HG02610 (cell line): ENCODE measurements around the gene TMEM187.
"Not testable (repeated sequence)": the region's sequence is repeated elsewhere in the genome, so short reads cannot be mapped to it uniquely, and the experiment has no call there.

ENCODE experiments used
- ATAC-seq: cut with Tn5 transposase; IDR thresholded peaks from one replicate; pipeline ENCODE4 v1.9.1; 2021; ENCODE audit warnings: mild to moderate bottlenecking, moderate library complexity; ENCODE audit not compliant: unreplicated experiment

The TMEM187 gene

DNA sequence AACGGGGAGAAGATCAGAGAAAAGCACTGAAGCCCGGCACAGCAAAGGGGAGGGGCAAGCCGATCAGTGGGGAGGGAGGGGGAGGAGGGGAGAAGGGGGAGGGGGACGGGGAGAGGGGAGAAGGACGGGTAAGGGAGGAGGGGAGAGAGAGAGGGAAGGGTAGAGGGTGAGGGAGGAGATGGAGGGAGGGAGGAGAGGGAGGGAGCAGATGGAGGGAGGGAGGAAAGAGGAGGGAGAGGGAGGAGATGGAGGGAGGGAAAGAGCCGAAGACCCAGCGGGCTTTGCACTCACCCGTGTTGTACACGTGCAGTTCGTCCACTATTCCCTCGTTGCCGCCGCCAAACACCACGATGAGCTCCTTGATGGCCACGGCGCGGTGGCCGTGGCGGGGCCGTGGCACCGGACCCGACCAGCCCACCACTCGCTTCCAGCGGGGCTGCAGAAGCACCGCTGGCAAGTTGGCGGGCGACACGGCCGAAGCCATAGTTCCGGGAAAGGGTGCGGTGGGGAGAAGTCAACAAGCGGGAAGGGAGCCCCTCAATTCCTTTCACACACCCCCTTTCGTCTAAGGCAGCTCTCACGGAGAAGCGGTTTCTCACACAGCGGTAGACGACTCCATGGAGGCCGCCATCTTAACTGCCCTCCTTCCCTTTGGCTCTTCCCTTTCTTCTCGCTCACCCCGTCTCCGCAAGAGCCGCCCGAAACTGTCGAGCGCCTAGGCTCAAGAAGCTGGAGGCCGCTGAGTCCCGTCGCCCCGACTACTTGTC lies 2.0 kb upstream of the TMEM187 start:
- ATAC-seq, result no peak

DNA sequence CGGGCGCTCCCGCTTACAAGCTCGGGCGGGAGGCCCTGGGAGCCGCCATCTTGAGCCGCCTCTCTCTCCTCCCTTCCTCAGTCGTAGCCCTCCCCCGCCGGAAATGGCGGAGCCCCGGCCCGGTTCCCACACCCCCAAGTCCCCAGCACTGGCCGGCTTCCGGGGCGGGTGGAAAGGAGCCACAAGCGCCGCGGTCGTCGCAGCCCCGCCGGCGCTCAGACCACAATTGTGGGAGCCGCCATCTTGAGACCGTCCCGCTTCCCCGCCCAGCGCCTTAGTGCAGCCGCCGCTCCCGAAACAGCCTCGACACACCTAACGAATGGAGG lies 1.5 kb upstream of the TMEM187 start:
- peak; percentile 31 for ATAC-seq

DNA sequence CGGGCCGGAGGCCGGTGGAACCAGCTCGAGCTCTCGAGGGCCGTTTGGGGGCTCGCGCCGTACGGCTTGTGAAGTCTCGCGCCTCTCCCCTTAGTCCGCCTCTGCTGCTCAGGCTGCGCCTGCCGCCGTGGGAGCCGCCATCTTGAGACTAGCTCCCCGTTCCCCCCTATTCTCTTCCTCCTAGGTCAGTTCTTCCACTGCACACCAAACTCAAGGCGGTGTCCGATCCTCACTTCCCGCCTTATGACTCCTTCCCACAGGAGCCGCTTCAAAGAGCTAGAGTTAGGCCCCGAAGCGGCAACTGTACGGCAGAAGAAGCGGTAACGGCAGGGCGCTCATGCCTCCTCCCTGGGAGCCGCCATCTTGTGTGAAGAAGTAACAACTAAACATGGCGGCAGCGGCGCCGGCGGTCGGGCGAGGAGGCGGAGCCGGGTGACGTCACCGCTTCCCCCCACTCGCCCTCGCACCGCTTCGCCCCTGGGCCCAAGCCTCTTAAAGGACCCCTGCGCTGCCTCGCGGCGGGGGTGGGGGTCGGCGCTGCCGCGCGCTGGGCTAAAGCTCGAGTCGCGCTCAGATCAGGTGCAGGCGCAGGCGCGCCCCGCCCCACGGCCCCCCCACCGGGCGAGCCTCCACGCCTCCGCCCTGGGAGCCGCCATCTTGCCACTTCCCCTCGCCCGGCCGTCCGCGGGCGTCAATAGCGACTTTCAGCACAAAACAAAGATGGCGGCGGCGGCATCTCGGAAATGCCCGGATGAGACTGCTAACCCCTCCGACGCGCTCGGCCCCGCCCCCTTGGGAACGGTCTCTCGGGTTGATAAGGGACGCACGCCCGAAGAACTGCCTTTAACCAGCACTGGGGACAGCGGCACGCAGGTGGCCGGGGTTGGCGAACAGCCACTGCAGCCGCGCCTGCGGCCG lies 845 bp upstream of the TMEM187 start, which contains the start of gene HCFC1:
HCFC1 (minus strand) TSS at position 369 of the 918 bp plus-strand sequence. CDS start 978 bp downstream, outside the sequence.
- ATAC-seq, result peak; percentile 35

DNA sequence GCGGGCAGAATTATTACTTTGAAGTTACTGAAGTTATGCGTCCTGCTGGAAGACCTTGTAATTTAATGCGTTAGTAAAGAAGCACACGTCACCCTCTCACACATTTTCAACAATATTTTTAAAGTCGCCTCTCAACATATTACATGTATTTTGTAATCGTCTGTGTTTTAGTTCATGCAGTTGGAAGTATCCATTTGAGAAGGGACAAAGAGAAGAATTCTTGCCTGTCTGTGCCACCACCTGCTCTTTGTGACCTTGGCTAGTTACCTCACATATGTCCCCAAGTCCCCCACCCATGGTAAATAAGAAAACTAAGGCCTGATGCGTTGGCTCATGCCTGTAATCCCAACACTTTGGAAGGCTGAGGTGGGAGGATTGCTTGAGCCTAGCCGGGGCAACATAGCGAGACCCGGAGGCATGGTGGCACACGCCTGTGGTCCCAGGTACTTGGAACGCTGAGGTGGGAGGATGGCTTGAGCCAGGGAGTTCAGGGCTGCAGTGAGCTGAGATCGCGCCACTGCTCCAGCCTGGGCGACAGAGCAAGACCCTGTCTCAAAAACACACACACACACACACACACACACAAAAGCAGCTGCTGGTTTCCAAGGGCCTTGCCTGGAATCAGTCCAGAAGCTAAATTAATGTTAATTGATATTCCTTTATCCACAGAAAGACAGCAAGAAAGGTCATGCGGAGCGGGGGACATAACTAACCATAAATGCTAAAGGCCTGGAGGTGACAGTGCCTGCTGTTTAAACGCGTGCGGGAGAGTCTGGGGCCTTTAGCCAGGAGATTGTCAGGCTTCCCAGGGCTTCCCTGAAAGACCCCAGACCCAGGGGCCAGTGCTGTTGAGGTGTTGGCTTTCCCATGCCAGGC lies 811 bp downstream of the TMEM187 start:
- ATAC-seq, result no peak

DNA sequence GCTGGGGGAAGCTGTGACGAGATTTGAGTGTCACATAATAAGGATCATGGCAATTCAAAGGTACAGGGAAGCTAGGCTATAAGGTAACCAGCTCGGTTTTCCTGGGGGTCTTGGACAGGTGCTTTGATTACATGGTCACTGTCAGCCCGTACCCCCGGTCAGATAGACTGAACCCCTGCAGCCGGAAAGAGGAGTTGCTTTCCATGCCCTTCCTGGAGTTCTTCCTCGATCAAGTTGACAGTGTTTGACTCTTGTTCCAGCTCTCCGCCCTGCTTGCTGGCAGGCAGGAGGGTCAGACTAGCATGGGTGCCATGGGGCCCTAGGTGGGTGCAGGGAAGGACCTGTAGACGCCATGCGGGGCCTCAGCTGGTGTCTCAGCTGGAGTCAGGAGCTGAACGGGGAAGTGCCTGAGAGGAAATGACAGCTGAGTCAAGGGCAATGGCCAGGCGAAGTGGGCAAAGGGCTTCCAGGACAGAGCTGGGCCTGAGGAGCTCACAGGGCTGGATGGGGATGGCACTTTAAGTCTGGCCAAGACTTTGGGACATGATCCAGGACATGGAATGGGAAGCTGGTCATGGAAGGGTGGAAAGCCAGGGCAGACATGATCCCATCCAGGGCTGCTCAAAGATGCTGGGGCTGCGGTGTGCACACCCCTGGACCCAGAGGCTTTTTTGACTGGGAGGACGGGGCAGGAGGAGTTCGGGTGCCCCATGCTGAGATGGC lies 1.6 kb downstream of the TMEM187 start:
- no peak for ATAC-seq

DNA sequence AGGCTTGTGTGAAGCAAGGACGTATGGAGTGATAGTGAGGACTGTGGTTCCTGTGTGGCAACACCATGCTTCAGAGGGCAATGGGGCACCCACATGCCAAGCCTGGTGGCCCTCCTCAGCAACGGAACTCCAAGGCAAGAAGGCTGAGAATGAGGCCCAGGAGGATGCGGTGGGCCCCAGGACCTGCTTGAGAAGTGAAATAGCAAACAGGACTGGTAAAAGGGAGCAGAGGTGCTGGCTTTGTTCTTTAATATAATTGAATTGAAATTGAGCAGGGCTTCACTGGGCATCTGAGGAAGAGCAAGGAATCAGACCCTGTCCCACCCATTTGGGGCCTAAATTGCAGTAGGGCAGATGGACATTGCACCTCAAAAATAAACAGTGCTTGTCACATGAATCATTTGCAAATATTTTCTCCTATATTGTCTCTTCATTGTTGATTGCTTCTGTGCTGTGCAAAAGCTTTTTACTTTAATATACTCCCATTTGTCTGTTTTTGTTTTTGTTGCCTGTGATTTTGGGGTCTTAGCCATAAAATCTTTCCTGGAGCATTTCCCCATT lies 2.3 kb downstream of the TMEM187 start:
- no peak for ATAC-seq

DNA sequence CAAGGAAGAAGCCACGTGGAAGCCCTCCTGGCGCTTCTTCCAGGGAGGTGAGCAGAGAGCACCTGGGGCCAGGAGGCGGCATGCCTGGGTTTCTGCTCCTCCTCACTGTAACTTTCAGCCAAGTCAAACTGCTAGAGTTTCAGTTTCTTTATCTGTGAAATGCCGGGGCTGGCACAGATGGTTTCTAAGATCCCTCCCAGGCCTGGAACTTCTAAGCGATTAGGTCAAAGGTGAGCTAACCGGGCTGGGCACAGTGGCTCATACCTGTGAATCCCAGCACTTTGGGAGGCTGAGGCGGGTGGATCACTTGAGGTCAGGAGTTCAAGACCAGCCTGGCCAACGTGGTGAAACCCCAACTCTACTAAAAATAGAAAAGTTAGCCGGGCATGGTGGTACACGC lies 7.8 kb downstream of the TMEM187 start:
- ATAC-seq, result peak; percentile 52

DNA sequence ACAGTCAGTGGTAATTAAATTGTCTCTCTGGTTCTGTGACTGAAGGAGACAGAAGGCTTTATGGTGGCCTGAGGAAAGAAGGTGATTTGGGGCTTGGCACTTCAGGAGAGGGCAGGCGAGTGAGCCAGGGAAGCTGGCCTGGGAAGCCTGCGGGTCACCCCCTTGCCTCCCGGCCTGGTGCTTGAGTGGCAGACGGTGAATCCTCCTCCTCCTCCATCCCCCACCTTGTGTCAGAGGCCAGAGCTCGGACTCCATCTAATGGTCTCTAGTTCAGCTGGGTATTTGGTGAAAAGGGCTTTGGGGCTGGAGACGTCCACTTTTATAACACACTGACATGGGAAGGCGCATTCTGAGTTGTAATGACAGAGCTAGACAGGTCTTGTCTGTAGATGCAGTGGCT lies 8.7 kb downstream of the TMEM187 start:
- ATAC-seq, result no peak

DNA sequence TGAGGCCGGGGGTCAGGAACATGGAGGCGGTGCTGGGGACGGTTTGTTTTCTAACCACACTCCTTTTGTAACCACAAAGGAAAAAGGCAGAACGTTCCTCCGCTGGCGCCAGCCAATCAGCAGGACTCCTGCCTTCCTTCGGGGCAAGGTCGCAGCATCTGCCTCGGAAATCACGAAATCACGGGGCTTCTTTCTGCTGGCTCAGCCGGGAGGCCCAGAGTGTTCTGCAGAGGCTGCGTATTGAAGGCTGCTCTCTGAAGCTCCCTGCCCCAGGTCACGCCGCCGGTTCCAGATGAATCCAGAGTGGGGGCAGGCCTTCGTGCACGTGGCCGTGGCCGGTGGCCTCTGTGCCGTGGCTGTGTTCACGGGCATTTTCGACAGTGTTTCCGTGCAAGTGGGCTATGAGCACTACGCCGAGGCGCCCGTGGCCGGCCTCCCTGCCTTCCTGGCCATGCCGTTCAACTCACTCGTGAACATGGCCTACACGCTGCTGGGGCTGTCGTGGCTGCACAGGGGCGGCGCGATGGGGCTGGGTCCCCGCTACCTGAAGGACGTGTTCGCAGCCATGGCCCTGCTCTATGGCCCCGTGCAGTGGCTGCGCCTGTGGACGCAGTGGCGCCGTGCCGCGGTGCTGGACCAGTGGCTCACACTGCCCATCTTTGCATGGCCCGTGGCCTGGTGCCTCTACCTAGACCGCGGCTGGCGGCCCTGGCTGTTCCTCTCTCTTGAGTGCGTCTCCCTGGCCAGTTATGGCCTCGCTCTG lies 9.4 kb downstream of the TMEM187 start:
- no peak for ATAC-seq

DNA sequence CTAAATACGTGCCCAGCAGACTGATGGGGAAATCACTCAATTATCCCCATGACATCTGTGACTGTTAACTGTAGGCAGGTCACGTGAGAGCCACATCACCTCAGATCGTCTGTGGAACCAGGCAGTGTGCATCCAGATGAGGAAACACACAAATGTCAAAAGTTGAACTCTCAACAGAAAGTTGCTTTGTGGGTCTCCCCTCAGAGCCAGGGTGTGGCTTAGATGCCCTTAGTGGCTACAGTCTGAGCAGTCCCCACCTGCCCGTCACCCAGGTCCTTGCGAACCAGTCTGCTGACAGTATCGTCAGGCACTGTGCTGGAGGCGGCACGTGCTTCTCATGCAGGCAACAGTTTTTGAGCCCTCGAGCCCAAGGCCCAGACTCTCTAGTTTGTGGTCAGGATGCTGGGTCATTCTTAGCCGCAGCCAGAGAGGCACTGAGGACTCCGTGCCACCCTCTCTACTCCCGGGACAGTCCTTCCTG lies 10.8 kb downstream of the TMEM187 start:
- ATAC-seq, result no peak

DNA sequence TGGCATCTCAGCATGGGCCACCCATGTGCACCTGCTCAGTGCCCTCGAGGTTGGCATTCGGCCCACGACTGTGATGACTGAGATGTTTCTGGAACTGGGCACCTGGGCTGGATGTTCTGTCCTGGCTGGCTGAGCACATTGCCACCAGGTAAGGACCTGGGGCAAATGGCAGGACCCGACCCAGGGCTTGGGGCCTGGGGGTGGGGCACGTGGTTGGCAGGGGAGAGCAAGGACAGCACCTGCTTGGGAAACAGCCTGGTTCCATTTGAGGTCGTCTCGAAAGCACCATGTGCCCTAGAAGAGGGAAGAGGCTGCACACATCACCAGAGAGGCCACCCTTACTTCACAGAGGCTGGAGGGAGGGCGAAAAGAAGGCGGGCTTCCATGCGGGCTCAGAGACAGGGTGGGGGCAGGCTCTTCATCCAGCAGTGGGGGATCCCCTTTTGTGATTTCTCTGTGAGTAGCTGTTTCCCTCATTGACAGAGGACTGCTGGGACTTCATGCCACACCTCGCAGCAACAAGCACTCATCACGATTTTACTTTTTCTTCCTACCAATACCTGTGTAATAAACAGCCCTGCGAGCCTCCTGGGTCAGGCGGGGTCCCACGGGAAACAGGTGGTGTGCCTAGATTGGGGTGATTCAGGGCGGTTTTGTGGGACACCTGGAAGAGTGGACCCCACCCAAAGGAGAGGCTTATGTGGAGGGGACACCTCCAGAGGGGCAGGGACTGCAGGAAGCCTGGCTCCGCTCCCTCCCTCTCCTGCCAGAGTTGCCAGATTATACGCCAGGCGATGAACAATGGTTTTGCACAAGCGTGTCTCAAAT lies 12.0 kb downstream of the TMEM187 start:
- no peak for ATAC-seq

DNA sequence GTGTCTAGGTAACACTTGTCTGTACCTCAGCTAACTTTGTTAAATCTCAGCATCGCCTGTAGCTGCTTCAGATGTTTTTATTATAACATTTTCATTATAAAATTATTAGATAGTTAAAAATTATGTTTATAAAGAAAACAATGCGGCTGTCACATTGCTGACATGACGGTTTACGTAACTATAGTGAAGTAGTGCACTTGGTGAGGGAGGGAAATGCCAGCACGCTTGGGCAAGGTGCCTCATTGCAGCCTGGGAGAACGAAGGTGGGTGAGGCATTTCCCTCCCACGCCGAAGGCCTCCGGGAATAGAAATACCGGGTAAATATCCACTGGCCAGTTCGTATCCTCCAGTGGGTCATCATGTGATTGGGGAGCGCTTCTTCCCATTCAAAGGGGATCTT lies 15.9 kb downstream of the TMEM187 start:
- ATAC-seq, result no peak

DNA sequence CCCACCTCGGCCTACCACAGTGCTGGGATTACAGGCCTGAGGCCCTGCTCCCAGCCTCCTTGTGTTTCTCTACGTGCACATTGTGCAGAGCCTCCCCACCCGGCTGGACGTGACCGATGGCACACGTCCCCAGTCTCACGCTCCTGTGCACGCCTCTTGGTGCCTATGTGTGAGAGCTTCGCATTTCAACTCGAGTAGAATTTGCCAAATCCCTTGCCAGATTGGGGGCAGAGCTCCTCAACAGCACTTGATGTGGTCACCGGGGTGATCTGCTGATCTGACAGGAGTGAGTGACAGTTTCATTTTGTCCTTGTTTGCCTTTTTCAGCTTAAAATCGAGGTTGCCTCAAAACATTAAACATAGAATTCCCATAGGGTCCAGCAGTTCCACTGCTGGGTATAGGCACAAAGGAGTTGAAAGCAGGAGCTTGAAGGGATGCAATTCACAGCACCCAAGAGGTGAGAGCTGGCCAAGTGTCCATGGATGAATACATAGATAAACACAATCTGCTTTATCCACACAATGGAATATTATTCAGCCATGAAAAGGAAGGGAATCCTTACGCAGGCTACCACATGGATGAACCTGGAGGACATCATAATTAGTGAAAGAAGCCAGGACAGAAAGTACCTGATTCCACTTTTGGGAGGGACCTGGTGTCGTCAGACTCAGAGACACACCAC lies 17.6 kb downstream of the TMEM187 start:
- ATAC-seq, result no peak

DNA sequence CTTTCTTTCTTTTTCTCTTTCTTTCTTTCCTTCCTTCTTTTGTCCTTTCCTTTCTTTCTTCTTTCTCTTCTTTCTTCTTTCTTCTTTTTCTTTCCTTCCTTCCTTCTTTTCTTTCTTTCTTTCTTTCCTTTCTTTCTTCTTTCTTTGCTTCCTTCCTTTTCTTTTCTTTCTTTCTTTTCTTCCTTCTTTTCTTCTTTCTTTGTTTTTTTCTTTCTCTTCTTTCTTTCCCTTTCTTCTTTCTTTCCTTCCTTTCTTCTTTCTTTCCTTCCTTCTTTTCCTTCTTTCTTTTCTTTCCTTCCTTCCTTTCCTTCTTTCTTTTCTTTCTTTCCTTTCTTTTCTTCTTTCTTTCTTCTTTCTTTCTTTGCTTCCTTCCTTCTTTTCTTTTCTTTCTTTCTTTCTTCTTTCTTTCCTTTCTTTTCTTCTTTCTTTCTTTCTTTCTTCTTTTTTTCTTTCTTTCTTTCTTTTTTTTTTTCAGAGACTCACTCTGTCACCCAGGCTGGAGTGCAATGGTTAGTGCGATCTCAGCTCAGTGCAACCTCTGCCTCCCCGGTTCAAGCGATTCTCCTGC lies 18.5 kb downstream of the TMEM187 start:
- no peak for ATAC-seq

DNA sequence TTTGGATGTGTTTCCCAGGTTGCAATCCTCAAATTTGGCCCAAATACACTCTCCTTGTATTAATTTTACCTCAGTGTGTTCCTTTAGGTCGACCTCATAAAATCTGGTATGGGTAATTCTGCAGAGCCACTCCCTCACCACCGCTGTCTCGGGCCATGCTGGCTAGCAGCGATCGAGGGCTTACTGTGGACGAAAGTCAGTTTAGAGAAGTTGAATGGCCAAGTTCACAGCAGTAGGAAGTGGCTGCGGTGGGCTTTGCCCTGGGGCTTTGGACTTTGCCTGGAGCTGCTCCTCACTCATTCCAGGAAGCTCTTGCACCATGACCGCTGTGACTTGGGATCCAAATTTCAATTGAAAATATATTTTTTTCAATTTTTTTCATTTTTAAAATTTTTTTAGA lies 19.6 kb downstream of the TMEM187 start:
- no peak for ATAC-seq

DNA sequence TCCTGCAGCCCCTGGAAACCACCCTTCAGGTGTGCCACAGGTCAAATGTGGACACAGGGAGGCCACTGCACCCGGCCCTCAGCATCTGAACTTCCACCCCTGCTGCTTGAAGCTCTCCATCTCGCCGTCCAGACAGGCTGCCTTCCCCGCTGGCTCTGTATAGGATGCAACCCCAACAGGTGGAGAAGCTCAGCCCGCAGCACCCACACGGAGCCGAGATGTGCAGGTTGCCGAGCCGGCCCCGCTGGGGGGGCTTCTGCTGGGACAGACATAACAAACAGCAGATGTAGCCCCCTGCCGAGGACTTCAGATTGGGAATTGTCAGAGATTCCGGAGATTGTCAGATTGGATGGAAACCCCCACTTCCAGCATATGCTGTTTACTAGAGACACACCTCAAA lies 20.5 kb downstream of the TMEM187 start:
- ATAC-seq, result no peak

DNA sequence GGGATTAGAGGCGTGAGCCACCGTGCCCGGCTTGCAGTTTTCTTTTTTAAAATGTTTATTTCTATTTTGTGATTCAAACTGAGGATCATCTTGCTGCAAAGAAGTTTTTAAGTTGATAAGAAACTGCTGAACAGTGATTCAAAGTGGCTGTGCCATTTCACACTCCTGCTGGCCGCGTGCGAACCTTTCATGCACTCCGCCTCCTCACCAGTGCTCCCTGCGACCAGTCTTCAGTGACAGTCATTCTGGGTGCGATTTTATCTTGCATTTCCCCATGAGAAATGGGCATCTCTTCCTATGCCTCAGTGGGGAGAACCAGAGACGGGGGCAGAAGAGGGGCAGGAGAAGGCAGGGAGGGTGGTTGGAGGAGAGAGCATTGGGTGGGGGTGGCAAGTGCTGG lies 21.4 kb downstream of the TMEM187 start:
- no peak for ATAC-seq

DNA sequence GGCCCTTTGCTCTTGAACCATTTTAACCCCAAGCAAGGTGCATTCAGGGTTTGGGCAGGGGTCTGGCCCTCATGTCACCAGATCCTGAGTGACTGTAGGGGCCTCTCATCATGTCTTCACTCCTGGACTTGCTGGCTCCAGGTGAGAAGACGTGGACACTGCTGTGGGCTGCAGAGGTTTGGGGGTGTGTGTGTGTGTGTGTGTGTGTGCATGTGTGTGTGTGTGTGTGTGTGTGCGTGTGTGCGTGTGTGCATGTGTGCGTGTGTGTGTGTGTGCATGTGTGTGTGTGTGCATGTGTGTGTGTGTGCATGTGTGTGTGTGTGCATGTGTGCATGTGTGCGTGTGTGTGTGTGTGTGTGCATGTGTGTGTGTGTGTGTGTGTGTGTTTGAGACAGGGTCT lies 21.8 kb downstream of the TMEM187 start:
- not testable (repeated sequence) for ATAC-seq
